Colon (tissue), 2 donors: ENCODE results near the gene SLCO2A1.
"Not testable (repeated sequence)": the region's sequence is repeated elsewhere in the genome, so short reads cannot be mapped to it uniquely, and the experiment has no call there.

Experiments
- FAIRE-seq: peaks from 2 replicates; lab custom pipeline; 2012; peaks lifted over from hg19 to GRCh38; lab: Jason Lieb, UNC
- donor health status: control.
- donor health status: control.

The SLCO2A1 gene

DNA sequence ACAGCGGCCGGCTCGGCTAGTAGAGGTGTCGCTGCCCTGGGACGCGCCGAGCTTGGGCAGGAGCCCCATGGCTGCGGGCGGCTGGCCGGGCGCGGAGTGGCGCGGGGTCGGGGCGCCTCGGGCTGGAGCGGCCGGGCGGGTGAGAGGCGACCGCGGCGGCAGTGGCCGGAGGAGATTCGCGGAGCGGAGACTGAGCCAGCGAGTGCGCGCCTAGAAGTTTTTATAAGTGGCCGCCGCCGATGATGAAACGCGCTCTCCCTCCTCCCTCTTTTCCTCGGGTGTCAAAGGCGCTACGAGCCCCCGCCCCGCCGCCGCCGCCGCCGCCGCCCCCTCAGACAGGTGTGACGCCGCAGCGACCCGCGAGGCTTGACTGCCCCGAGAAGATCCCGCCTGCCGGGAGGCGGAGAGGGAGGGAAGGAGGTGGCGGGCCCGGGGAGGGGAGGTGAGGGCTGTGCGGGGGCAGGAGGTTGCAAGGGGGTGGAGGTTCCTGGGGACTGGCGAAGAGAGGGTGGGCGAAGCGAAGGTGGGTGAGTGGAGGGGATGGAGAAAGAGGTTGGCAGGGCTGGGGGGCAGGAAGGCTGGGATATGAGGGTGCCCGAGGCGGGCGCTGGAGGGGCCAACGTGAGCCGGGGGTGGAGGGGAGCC is at the start of gene SLCO2A1:
TSS of gene SLCO2A1 (minus strand) at position 192 of the 645 bp plus-strand sequence. CDS start at position 69, 123 bp downstream.
- no peak for FAIRE-seq

DNA sequence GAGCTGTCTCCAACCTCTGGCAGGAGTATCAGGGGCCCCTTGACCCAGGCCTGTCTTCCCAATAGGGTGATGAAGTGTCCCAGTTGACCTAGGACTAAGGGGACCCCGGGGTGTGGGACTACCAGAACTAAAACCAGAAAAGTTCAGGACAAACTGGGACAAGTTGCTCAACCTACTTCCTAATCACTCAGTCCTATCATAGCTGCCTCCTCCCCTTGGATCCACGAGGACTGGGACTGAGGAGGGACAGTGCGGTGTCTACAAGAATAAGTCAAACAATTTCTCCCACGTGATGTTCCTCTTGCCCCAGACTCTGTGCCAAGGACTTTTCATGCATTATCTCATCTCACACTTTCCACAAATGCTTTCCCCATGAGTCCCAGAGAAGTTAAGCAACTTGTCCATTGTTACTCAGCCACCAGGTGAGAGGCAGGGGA is 49.4 kb upstream of the SLCO2A1 start:
- FAIRE-seq: no peak

DNA sequence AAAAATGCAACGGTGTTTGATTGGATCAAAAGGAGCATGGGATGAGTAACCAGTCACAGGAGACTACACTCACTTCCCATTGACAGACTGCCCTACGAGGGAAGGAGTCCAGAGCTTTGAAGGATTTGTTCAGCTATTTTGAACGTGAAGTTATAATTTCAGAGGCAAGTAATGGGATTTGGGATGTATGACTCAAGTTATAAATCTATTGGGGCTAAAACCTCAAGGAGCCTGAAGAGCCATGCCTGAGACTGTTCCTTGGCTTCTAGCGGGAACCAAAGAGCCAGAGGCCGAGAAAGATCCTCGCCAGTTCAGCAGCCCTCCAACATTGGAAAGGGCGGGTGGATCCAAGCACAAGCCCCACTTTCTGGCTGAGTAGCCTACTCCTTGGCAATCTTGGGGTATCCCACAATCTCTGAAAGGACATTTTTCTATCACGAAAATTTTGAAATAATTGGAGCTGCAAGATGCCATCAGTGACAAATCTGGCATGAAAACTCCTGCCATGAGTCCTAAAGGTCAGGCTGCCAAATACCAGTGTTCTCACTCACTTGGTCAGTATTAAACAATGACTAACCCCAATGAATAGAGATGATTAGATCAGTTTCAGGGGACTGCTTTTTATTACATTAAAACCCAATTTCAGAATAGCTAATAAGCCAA is 48.6 kb upstream of the SLCO2A1 start:
- FAIRE-seq: no peak

DNA sequence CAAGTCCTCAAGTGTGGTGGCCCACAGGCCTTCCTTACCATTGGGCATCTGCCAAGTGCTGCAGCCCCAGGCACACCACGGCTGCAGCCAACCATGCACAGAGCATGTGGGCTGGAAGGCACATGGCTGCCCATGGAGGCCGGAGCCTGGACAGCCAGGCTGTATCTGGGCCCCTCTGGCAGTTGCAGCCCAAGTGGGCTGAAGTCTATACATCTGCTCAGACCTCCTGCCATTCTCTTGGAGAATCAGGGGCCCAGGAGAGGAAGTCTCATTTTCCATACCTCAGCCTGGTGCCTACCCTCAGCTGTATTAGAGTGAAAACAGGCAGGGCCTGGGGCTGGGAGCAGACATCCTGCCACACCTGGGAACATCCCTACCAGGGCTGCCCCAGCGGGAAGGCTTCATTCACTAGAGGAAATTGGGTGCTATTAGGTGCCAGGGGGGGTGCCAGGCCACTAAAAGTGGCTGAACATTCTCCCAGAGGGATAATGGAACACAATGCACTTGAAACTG is 48.0 kb upstream of the SLCO2A1 start:
- no peak for FAIRE-seq

DNA sequence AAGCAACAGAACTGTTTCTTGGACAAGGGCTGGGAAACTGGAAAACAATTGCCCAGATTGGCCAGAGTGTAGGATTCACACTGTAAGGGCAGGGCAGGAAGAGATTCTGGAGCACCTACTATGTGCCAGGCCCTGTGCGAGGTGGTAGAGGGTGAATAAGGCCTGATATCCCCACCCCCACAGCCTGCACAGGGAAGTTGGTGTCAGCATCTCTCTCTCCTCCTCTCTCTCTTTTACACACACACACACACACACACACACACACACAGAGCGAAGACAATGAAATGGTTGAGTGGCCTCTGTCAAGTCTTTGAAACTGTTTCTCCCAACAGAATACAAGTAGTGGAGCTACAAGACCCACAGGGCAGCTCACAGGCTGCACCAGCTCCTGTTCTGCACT is 47.1 kb upstream of the SLCO2A1 start:
- FAIRE-seq: no peak

DNA sequence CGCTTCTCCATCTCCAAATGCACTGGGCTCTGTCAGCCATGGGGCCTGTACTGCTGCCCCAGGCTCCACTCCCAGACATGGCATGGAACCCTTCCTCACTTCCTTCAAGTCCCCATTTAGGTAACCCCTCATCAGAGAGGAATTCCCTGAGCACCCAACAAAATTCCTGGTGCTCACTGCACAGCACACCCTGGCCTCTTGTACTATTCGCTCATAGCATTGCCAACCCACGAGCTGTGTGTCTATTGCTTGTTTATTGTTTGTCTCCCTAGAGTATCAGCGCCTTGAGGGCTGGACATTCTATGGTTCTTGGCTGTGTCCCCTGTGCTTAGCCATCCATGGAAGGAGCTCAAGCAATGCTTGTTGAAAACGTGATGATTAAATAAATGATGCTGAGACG is 46.1 kb upstream of the SLCO2A1 start:
- no peak for FAIRE-seq

DNA sequence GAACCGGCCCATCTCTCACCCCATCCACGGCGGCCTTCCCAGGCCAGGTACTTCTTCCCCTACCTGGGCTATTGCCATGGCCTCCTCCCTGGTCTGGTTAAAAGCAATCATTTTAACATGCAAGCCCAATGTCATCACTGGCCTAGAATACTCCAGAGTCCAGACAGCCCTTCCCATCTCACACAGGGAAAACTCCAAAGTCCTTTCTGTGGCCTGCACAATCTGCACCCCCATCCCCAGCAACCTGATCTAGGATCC is 45.8 kb upstream of the SLCO2A1 start:
- no peak for FAIRE-seq

DNA sequence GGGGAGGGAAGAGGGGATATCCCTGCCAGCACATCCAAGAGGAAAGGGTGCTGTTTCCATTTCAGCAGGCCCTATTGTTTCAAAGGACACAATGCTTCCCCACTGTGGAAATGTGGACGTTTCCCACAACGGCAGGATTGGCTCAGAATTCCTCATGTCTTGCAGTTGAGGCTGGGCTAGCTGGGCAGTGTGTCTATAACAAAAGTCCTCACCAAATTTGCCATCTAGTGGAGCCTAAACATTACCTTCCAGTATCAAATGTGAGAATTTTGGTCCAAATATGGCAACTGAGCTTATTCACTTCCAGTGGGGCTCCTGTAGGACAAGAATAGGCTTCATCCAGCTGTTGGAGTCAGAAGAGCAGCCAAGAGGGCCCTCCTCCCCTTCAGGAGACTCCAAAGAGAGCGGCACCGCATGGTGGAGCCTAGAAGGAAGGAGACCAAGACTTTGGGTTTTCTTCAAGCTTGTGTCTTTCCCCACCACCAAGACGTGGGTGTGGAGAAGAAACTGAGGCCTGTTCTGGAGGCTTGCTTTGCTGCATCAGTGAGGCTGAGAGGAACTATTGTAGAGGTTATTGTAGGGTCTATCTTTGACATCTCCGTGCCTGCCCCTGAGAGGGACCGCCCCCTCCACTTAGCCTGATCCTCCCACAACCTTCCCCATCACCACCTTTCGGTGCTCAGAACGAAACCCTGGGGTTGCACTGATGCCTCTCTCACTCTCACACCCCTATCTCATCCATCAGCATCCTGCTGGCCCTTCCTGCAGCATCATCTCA is 45.3 kb upstream of the SLCO2A1 start:
- no peak for FAIRE-seq

DNA sequence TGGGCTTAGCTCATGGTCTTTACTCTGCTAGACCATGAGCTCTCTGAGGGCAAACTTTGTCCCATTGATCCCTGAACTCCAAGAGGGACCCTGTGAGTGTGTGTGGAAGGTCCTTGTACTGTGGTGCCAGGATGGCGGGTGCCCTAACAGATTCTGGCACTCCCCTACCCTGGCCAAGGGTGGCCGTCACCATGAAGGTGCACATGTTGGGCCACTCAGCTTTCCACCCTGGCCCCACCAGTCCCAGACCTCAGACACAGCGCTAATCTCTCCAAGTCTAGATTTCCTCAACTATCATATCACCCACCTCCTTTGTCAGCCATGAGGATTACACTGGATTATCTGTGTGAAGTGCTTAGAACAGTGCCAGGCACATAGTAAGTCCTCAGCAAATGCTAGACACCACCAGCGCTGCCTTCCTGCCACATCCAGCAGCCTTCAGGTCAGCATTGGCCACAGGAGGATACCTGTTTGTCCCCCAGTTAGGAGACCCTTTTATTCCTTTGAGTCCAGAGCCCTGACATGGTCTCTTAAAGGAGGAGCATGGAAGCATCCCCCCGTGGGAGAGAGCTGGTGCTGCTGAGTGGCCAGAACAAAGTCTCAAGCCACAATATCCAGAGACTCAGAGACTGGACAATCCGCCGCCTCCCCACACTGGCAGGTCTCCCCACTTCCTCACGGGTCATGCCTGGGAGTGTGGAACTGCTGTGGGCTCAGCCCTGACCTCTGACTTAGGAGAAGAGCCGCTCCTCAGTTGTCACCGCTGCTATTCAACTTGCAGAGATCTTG is 44.5 kb upstream of the SLCO2A1 start:
- no peak for FAIRE-seq

DNA sequence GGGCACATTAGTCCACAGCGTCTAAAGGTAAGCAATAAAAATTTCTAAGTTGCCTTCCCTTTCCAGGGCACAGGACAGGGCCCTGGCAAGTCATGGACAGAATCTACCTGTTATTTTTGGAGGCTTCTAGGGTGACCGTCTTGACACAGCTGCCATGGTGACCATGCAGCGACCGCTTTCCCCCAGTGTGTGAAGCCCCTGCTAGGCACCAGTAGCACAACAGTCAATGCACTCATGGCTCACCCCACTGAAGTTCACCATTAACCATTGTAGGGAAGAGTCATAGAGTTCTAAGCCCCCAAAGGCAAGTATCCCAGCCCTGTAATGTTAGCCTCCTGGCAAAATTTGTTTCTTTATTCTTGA is 43.8 kb upstream of the SLCO2A1 start:
- no peak for FAIRE-seq

DNA sequence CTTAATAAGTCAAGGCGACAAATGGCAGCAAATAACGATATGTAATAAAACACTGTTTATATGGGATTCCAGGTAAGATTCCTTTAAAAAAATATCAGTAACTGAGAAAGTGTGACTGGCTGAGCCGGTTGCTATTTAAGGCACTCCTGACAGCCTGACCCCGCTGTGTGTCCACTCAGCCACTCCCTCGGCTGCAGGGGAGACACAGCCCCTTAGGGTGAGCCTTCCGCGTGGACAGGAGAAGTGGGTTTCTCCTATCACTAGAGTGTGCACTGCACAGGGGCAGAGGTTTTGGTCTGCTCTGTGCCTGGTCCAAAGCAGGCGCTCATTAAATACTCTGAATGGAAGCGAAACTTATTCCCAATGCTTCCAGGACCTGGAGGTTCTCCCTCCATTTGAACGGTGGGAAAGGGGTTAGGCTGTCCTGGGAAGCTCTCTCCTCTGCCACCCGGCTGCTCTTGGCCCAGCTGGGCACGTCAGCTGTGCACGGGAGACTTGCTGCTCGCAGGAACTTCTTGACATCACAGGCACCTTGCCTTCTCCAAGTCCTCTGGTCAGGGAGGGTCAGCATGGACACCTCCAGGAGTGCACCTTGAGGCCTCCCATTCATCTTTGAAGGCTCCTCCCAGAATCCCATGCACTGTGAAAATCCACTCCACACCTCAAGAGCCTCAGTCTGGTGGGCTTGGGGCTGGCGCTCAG is 43.3 kb upstream of the SLCO2A1 start:
- no peak for FAIRE-seq

DNA sequence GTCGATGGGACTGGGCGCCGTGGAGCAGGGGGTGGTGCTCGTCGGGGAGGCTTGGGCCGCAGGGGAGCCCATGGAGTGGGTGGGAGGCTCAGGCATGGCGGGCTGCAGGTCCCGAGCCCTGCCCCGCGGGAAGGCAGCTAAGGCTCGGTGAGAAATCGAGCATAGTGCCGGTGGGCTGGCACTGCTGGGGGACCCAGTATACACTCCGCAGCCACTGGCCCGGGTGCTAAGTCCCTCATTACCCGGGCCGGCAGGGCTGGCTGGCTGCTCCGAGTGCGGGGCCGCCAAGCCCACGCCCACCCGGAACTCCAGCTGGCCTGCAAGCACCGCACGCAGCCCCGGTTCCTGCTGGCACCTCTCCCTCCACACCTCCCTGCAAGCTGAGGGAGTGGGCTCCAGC is 40.6 kb upstream of the SLCO2A1 start:
- FAIRE-seq: not testable (repeated sequence)

DNA sequence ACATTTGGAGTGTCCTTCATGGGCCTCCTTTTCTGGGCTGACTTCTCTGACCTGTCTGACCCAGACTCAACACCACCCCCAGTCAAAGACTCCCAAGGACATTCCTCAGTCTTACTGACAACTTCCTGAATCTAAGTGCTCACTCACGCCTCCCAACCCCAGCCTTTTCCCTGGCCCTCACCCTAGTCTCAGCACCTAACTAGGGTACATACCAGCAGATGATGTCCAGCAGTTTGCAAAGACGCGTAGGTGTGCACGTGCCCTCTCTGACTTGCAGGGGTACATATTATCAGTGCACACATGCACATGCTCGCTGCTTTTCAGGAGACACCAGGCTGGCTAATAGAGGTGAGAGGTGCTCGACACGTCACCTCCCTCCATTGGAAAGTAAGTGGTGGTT is 38.7 kb upstream of the SLCO2A1 start:
- FAIRE-seq: no peak

DNA sequence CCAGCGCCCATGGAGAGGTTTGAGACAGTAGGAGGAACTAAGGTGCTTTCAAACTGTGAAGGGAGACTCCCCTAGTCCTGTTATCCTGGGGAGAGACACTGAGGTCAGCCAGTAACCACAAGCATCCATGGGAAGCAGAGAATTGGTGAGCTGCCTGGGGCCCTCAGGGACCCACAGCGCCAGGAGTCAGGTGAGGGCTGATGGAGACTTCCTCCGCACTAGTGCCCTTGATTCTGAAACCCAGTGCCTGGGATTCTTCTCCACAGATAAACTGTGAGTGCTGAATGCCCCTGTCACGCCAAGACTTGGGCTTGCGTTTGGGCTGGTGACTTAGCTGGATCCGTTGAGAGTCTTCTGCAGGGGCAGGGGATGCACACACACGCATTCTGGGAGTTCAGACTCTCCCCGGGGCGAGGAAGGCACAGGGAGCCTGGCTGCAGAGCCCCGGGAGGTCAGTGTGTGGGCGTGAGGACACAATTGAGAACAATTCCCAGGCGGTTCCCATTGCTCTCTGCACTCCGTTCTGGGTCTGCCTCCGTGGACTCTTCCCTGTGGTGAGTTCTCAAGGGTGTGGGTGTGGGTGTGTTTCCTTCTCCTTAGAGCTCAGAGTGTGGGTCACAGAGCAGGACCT is 37.9 kb upstream of the SLCO2A1 start:
- FAIRE-seq: no peak

DNA sequence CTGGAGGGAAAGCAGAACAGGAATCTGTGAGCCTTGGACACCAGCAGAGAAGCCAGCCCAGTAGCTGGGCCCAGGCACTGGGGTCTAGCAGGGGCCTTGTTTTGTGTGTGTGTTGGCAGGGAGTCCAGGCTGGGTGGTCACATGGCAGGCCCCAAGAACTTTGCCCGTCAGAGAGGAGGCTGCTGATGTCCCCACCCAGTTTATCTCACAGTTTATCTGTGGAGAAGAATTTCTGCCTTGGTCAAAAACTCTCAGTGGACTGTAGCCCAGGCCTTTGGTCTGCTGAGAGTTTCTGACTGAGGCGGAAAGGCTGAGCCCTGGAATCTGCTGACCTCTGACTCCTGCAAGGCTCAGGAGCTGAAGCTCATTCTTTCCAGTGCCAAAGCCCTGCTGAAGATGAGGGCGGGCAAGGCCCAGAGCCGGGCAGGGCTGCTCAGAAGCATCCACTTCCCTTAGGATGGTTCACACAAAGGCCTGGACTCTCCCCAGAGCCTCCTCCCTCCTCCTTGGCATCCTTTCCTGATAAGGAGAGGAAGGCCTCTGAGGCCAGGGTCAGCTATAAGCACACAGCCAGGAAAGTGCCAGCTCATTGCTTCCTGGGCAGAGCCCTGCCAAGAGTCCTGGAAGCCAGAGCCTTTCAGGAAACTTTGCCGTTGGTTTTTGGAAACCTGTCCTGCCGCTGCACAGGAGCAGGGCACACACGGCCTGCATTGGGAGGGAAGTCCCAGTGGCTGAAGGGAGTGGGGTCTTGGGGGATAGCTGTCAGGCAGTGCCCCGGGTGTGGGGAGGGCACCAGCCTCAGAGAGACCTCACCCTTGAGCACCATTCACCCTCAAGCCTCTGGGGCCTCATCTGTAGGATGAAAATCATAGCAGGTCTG is 37.2 kb upstream of the SLCO2A1 start:
- no peak for FAIRE-seq

DNA sequence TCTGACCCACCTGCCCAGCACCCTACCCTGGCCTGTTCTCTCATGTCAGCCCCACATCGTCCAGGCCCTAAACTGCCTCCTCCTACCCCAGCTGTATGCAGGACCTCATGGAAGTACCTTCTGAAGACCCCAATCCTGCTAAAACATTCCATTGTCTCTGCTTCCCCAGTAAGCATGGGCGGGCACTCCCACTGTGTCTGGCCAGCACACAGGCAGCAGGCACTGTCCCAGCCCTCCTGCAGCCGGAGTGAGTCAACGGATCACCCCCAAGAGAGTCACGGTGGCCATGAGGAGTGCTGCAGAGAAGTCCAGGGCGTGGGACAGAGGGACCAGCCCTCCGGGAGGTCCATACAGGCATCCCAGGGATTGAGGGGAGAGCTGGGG is 36.4 kb upstream of the SLCO2A1 start:
- no peak for FAIRE-seq

DNA sequence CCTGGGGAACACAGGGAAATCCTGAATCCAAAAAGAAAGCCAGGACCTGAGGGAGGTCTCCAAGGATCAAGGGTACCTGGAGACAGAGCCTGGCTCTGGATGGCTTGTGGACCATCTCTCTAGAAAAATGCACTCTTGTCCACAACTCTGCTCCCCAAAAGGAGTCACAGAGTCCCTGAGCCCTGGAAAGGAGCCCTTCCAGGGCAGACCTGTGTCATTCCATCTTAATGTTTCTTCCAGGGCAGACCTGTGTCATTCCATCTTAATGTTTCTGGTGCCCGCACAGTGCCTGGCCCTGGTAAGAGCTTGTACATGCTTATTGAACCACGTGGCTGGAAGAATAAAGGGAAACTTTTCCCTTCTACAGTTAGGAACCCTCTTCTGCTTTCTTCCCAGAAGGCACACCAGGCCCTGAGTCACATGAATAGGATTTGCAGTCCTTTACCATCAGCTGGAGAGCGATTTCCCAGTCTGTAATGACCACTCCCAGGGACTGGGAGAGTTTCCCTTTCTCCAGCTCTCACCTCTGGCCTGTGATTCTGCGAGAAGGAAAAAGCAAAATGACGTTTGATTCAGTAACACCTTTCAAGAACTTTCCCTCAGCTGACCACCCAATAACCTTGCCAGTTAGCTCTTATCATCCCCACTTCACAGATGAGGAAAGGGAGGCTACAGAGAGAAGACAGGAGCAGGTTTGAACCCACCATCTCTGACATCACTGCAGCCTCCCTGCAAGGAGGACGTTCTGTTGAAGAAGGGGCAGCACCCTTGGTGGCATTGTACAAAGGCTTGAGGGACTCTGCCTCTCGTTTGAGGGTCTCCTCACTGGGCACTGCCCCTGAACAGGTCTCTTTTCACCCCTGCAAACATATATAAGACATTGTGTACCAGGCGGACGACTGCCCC is 35.8 kb upstream of the SLCO2A1 start:
- FAIRE-seq: no peak

DNA sequence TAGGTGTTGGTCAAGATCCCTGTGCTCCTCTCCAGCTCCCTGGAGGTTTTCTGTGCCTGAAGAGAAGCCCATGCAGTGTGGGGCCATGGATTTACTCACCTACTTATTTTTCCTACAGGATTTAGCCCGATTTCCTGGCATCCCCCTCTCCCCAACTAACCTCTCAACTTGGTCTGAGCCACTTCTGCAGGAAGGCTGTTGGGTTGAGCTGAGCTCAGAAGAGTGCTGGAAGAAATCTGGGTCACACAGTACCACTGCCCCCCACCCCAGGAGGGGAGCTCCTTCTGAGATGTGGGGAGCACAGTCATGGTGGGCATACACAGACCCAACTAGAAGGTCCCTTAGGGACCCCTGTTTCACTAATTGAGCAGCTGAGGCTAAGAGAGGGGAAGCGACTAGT is 34.4 kb upstream of the SLCO2A1 start:
- no peak for FAIRE-seq

DNA sequence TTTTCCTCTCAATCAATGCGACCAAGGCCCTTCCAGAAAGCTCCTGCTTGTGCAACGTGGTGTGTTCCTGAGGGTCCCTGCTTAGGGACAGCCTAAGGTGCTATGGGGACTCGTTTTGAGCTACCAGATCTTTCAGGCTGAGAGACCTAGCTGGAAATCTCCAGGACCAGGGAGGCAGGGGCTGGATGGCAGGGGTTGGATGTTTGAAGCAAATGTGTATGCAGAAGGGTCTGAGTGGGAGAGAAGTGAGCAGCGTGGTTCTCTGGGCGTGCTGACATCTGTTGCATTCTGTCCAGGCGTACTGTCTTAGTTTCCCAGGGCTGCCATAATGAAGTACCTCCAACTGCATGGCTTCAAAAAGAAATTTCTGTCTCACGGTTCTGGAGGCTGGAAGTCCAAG is 31.7 kb upstream of the SLCO2A1 start:
- no peak for FAIRE-seq
